ENCODE measurements around the gene RBM3.
"Not testable (repeated sequence)": the region's sequence is repeated elsewhere in the genome, so short reads cannot be mapped to it uniquely, and the experiment has no call there.

RBM3 gene

GRCh38 chrX:48574270-48575266 is at the start of gene RBM3:
Gene RBM3, plus strand, starts transcription at chrX:48574484. Its CDS starts 697 bp downstream, at chrX:48575181.
- TF ChIP-seq CTCF (IDR thresholded peaks at IDR 0.05; ENCODE audit: extremely low read depth, insufficient read depth, missing control alignments): peak; percentile 31
- peak; percentile 83 for DNase-seq (ENCODE audit: low spot score)
- in situ Hi-C loops (cut with MboI; ENCODE audit: low pct_unique_long_range_greater_than_20kb, low sequenced_read_pairs, unreplicated experiment): no loop called here

- DNase-seq (ENCODE audit: low spot score); in situ Hi-C loops (cut with MboI; ENCODE audit: low pct_unique_long_range_greater_than_20kb, low sequenced_read_pairs, unreplicated experiment): not testable (repeated sequence)
Measured at GRCh38 chrX:48525853-48526252, 48.4 kb upstream of the RBM3 start.

GRCh38 chrX:48530736-48531135 is 43.5 kb upstream of the RBM3 start:
- DNase-seq (ENCODE audit: low spot score): no peak
- in situ Hi-C loops (cut with MboI; ENCODE audit: low pct_unique_long_range_greater_than_20kb, low sequenced_read_pairs, unreplicated experiment): no loop called here
- no peak for TF ChIP-seq CTCF (IDR thresholded peaks at IDR 0.05; ENCODE audit: extremely low read depth, insufficient read depth, missing control alignments)

GRCh38 chrX:48531358-48531959 is 42.8 kb upstream of the RBM3 start:
- no peak for TF ChIP-seq CTCF (IDR thresholded peaks at IDR 0.05; ENCODE audit: extremely low read depth, insufficient read depth, missing control alignments)
- DNase-seq (ENCODE audit: low spot score): no peak
- in situ Hi-C loops (cut with MboI; ENCODE audit: low pct_unique_long_range_greater_than_20kb, low sequenced_read_pairs, unreplicated experiment): no loop called here

- no peak for TF ChIP-seq CTCF (IDR thresholded peaks at IDR 0.05; ENCODE audit: extremely low read depth, insufficient read depth, missing control alignments)
- in situ Hi-C loops (cut with MboI; ENCODE audit: low pct_unique_long_range_greater_than_20kb, low sequenced_read_pairs, unreplicated experiment): no loop called here
- DNase-seq (ENCODE audit: low spot score): no peak
Measured at GRCh38 chrX:48532161-48532560, 42.1 kb upstream of the RBM3 start.

- no peak for TF ChIP-seq CTCF (IDR thresholded peaks at IDR 0.05; ENCODE audit: extremely low read depth, insufficient read depth, missing control alignments)
- no peak for DNase-seq (ENCODE audit: low spot score)
- in situ Hi-C loops (cut with MboI; ENCODE audit: low pct_unique_long_range_greater_than_20kb, low sequenced_read_pairs, unreplicated experiment): no loop called here
Measured at GRCh38 chrX:48533165-48533564, 41.1 kb upstream of the RBM3 start.

Data from GM13977 (cell line).